ENCODE measurements around the gene PPP1R1C.
"Not testable (repeated sequence)": the region's sequence is repeated elsewhere in the genome, so short reads cannot be mapped to it uniquely, and the experiment has no call there.

The PPP1R1C gene, protein sequence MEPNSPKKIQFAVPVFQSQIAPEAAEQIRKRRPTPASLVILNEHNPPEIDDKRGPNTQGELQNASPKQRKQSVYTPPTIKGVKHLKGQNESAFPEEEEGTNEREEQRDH

GRCh38 chr2:181985632-181986205 lies at the start of gene PPP1R1C:
Gene PPP1R1C, plus strand, starts transcription at chr2:181985853. Its CDS starts 258 bp downstream, at chr2:181986111.
- DNase-seq = no peak

DNA sequence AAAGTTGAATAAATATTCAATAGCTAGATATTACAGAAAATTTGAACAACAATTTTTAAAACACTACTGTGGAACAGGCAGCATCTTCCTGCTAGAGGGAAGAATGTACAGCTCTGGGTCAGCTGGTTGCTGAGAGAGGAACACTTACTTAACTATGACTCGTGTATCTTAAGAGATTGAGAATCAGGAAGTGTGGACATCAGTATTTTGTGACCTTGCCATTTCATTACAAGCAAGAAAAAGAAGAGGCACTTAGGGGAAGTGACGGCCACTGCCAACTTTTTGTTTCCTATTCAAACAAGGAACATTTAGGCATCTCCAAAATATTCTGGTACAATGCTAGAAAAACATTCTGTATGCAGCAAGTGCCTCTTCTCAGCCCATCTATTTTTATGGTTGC lies 48.2 kb upstream of the PPP1R1C start:
- no peak for DNase-seq

DNA sequence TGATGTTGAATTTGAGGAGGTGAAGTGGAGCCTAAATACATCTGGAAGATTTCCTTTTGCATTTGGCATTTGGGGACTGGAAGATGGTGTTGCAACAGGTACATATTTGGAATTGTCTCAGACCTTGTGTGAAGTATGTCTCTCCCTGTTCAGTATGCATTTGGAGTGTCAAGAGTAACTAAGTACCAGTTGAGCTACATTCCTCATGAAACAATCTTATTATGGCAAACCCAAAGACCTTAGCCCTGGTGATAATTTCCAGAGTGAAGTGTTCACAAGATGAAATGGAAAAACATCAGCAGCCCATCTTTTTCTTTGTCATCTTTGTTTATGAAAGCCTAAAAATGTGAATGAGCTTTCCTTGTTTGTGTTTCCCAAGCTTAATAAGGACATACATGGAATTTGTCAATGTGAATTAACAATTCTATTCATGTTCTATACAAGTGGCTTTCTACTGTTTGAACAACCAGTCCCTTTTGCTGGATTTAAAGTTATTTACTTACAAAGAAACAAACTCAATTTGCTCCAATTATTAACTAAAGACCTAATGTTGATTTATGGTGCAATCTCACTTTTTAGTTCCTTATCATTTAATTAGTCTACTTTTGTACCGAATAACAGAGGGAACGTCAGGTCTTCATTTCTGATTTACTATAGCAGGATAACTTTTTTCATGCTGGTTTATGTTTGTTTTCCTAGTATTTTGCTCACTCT lies 42.1 kb upstream of the PPP1R1C start:
- DNase-seq = no peak

GRCh38 chr2:181944164-181944913 lies 41.3 kb upstream of the PPP1R1C start:
- no peak for DNase-seq

DNA sequence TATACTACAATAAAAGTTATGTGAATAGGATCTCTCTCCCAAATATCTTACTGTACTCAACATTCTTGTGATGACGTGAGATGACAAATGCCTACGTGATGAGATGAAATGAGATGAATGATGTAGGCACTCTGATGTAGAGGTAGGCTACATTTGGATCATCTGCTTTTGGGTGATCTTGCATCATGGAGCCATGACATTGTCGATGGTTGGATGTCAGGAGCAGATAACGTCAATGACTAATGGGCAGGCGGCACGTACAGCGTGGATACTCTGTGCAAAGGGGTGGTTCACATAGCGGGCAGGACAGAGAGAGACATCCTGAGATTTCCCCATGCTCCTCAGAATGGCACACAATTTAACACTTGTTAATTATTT lies 40.8 kb upstream of the PPP1R1C start:
- no peak for DNase-seq

DNA sequence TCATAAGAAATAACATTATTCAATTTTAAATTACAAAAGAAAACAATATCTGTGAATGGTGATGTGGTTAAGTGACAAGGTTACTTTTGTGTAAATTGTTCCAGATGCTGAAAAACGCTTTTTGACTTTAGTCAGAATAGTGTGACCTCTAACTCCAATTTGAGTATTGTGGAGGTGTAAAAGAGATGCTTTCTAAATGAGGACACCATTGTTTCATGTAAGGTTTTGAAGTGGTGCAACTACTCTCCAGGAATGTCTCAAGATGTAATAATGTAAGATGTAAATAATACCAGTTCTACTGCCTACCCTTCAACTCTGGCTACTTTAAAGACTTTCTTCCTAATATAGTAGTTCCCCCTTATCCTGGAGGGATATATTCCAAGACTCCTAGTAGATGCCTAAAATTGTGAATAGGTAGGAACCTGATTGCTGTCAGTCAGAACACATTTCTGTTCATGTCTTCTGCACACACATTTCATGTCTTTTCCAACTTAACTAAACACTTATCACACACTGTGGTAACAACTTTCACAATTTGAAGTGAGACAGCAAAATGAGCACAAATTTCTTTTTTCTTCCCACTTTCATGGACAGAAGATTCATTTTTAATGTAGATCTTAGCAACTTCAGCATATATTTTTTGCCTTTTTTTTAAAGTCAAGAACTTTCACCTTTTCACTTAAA lies 39.1 kb upstream of the PPP1R1C start:
- DNase-seq = no peak

- DNase-seq = no peak
Measured at GRCh38 chr2:181947273-181947672, 38.4 kb upstream of the PPP1R1C start.

- DNase-seq = no peak
Measured at GRCh38 chr2:181948227-181948626, 37.4 kb upstream of the PPP1R1C start.

- no peak for DNase-seq
Measured at GRCh38 chr2:181949047-181949446, 36.6 kb upstream of the PPP1R1C start.

- DNase-seq = no peak
Measured at GRCh38 chr2:181952404-181953226, 33.0 kb upstream of the PPP1R1C start.

DNA sequence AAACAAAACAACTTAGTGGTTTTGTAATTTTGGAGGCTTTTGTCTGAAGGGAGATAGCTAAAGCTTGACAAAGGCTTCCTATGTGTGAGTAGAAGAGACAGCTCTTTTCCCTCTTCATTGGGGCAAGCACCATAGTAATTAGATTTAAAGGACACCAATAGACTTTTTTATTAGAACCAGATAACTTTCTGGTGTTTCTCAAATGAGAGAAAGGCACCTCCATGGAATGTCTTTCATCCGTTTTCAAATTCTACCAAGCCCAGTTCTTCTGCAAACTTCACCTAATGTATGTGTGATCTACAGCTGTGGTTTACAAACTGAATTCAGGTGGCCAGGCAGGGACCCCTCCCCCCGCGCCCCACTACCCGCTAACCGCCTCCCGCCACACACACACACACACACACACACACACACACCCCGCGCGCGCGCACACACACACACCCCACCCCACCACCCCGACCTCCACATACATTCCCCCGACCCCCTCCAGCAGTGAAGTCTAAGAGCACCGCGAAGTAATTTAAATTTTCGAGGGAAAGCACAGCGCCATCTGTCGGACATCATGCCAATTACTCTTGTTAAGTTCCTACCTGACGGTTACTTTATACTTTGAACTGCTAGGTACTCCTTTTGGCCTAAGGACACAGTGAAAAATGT lies 31.6 kb upstream of the PPP1R1C start:
- peak; percentile 52 for DNase-seq

GRCh38 chr2:181954538-181954883 lies 31.1 kb upstream of the PPP1R1C start:
- DNase-seq = no peak

- DNase-seq = no peak
Measured at GRCh38 chr2:181955010-181955409, 30.6 kb upstream of the PPP1R1C start.

DNA sequence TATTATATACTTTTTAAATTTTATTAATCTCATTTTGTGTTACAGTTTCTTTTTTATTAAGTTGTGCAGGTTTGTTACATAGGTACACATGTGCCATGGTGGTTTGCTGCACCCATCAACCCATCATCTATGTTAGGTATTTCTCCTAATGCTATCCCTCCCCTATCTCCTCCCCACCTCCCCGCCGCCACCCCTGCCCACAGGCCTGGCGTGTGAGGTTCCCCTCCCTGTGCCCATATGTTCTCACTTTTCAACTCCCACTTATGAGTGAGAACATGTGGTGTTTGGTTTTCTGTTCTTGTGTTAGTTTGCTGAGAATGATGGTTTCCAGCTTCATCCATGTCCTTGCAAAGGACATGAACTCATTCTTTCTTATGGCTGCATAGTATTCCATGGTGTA lies 29.8 kb upstream of the PPP1R1C start:
- DNase-seq = not testable (repeated sequence)

- DNase-seq = no peak
Measured at GRCh38 chr2:181957668-181958067, 28.0 kb upstream of the PPP1R1C start.

DNA sequence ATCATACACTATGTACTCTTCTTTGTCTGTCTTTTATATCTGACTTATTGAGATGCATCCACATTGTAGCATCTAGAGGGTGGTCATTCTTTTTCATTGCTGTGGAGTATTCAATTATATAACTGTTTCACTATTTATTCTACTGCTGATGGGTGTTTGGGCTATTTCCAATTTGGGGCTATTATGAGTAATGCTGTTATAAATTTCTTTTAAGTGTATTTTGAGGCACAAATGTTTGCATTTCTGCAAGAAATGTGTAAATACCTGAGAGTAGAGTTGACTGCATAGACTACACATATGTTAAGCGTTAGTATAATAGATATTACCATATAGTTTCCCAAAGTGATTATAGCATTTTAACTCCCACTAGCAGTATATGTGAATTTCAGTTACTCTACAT lies 26.9 kb upstream of the PPP1R1C start:
- DNase-seq = no peak

DNA sequence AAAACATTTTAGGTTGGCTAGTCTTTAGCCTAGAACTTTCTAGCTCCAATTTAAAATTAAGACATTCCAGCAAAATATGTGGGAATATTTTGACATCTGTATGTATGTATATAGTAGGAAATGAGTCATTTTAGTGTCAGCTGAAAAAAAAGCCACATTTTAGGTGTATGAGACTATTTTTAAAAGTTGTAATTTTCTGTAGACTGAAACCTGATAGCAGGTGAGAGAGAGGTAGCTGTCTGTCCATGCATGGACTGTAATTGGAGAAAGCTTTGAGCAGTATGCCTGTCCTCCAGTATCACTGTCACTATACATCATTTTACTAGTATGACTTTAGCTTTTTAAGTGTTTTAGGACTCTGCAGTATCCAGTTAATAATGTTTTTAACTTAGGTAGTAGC lies 26.1 kb upstream of the PPP1R1C start:
- DNase-seq = no peak

- DNase-seq = not testable (repeated sequence)
Measured at GRCh38 chr2:181961167-181961566, 24.5 kb upstream of the PPP1R1C start.

GRCh38 chr2:181962142-181962541 lies 23.5 kb upstream of the PPP1R1C start:
- no peak for DNase-seq

DNA sequence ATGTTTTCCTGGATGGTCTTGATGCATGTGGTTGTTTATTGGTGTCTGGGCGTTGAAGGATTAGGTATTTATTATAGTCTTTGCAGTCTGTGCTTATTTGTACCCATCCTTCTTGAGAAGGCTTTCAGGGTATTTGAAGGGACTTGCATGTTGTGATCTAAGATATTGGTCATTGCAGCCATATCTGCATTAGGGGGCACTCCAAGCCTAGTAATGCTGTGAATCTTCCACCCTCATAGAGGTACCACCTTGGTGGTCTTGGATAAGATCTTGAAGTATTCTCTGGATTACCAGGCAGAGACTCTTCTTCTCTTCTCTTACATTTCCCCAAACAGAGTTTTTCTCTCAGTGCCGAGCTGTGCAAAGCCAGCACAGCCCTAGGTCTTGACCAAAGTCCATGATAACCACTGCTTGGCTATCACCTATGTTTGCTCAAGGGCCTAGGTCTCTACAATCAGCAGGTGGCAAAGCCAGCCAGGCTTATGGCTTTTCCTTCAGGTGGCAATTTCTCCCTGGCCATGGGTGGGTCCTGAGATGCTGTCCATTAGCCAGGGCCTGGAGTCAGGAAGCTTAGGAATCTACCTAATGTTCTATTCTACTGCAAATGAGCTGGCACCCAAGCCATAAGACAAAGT lies 15.4 kb upstream of the PPP1R1C start:
- DNase-seq = no peak

DNA sequence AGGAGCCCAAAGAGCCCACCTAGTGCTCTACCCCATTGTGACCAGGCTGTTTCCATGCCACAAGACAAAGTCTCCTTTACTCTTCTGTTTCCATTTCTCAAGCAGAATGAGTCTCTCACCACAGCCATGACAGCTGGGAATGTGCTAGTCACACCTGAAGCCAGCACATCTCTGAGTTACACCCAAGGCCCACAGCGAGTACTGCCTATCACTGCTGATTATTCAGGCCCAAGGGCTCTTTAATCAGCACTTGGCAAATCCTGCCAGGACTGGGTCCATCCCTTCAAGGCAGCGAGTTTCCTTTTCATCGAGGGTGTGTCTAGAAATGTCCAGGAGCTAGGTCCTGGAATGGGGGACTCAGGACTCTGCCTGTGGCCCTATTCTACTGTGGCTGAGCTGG lies 14.6 kb upstream of the PPP1R1C start:
- no peak for DNase-seq

Data from left hindlimb (tissue), 1 donor.